NCI-H2227 treated with DMSO at 0.1 percent for 48 hours (cell line): ENCODE data around the gene MUSK.
"Not testable (repeated sequence)": the region's sequence is repeated elsewhere in the genome, so short reads cannot be mapped to it uniquely, and the experiment has no call there.

Experiments
- DNase-seq: peaks from one replicate; lab custom pipeline; 2025; lab: John Stamatoyannopoulos, UW

MUSK gene

DNA sequence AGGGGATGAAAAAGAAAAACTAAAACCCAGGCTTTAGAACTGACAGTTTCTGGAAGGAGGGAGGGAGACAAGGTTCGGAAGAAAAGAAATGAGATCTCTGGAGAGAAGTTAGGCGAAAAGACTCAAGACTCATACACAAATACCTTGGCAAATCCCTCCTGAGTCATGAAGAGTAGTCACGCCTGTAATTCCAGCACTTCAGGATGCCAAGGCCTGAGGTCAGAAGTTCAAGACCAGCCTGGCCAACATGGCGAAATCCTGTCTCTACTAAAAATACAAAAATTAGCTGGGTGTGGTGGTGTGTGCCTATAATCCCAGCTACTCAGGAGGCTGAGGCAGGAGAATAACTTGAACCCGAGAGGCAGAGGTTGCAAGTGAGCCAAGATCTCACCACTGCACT lies 27.3 kb downstream of the MUSK start:
- DNase-seq, result not testable (repeated sequence)

DNA sequence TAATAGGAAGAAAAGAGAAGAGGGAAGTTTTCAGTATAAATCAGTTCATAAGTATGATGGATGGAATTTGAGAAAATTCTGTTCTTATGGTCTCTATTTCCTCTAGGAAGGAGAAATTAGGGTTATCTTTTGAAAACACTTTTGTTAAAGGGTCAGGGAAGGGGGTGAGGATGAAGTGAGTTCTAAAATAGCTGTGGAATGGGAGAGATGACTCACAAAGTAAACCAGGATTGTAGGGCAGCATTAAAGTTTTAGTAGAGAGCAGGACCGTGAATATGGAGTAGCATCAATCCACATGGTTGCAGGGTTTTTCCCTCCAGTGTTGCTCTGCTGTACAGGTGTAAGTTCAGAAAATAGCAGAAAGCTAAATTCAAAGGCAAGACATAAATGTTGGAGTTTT lies 32.4 kb downstream of the MUSK start:
- DNase-seq, result no peak

DNA sequence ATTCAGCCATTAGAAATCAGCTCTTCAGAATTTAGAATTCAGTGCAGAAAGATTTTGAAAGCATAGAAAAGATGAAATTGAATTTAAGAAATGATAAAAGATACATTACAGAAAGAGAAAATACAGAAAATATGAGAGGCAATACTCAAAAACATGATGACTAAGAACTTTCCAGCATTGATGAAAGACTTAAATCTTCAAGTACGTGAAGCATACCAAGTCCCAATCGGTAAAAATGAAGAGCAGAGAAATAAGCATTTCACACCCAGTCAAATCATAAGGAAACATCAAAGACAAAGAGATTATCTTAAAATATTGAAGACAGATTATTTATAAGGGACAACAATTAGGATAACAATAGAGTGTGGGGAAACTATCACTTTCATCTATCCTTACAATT lies 35.1 kb downstream of the MUSK start:
- no peak for DNase-seq

DNA sequence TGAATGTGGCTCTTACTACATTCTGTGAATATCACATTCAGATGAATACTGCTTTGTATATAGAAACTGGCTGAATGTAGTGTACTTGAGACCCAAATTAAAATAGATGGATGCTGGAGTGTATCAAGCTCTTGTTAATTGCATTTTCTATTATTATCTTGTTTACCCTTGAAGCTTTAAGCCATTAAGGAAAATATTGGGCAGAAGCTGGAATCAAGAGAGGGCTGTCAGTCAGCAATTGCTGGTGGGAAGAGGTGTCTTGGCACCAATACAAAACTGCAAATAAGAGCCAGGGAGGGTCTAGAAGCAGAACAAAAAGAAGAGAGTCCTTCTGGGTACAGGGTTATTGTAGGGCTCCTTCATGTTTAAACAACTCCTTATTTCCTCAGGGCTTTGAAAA lies 38.8 kb downstream of the MUSK start:
- no peak for DNase-seq

DNA sequence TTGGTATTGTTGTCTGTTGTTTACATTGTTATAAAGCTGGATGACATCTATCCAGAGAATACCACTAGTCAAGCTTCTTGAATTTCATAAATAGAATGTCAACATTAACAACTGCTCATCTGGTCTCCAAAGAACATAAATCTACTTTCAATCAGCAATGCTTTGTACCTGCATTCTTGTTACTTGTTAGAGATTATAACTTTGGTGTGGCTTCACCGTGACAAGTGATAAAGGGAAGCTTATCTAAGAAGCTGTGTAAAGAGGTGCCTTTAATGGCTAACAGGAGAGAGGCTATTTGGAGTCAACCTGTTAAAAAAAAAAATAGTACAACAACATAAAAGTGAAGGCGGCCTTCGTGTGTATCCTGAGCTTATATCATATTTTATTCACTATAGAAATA lies 41.8 kb downstream of the MUSK start:
- DNase-seq, result no peak

DNA sequence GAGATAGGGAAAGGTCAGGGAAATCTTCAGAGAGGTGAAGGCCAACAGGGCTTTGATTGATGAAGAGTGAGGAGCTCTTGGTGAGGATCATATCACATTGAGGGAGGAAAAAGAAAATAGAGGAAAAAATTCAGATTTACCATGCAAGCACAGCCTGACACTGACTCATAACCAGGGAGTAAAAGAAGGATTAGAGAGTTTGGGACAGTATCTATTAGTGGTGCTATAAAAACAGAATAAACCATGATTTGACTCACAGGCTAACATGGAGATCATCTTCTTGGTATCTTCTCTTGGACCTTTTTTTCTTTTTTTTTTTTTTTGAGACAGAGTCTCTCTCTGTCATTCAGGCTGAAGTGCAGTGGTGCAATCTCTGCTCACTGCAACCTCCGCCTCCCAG lies 44.4 kb downstream of the MUSK start:
- DNase-seq, result no peak

DNA sequence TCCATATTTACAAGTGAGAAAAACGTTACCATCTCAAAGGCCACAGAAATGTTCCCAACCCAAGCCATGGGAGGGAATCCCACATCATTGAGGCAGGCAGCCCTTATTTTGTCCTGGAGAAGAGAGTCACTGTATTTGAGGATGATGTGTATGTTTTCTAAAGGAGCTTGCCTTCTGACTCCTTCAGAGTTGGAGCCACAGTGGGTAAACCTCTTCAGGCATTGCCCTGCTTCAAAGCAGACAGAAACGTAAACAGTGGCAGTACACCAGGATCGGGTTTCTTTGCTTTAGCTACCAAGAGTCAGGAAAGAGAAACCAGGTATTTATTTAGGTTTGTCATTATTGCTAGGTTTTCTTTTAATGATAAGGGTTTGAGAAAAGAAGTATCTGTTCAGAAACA lies 45.7 kb downstream of the MUSK start:
- no peak for DNase-seq

DNA sequence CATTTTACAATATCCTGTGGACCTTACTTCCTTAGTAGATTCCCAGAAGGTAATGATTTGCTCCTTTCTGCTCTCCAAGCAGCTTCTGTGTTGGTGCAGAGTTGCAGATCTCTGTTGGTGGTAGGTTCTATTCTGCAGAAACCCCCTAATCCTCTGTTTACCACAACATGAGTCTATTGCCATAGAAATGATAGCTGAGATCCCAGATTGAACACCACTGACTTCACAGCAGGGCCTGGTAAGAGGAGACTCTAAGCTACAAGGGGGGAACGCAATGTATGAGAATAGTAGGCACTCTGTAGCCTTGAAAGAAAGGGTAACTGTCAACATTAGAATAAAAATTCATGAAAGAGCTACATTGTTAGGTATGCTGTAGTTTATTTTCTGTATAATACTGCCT lies 59.5 kb downstream of the MUSK start:
- no peak for DNase-seq

DNA sequence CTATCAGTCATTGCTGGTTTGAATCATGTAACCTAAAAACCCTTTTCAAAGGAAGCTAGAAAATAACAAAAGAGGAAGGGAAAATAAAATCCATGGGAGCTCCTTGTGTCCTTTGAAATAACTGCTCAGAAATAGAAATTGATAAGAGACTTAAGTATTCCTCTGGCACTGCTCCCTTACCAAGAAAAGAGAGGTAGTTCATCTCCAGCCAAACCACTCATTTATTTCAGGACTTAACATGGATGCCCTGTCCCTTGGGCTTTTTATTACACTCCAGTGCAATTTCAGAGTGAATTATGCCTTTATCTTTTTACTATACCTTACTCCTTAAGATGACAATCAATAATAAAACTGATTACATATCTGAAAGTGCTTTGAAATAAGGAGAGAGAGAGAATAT lies 61.0 kb downstream of the MUSK start:
- no peak for DNase-seq

DNA sequence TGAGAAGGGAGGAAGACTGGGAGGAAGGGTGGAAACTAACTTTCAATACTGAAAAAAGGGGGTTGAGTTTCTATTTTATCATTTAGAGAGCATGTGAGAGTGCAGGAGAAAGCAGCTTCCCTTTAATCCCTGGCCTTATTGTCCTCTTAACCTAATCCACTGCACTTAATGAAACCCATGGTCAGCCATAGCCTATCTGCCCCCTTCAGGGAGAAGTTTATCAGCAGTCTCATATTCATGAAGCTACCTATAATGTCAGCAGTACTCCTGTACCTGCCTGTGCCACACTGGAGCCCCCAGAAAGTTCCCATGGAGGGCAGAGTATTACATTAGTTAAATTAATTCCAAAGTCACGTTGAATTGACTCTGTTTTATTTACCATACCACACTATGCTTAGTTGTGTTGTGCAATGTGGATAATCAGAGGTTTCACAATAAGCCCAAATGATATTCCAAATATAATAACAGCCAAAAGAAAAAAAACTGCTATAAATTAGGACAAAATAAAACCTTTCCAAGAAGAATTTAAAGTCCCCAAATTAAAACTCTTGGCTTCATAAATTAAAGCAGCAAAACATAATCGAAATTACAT lies 62.9 kb downstream of the MUSK start:
- DNase-seq, result no peak

DNA sequence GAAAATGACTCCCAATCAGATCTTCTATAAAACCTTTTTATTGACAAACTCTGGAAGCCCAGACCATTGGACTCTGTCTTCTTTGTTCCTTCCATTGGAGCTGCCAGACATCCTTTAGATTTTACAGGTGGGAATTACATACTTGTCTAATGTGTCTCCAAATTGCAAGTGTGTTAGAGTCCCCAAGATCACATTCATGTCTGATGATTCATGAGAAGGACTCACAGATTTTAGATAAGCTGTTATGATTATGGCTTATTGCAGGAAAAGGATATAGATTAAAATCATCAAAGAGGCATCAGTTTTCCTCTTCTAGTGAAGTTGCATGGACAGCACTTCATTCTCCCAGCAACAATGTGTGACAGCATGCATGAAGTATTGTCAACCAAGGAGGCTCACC lies 70.4 kb downstream of the MUSK start:
- DNase-seq, result no peak

DNA sequence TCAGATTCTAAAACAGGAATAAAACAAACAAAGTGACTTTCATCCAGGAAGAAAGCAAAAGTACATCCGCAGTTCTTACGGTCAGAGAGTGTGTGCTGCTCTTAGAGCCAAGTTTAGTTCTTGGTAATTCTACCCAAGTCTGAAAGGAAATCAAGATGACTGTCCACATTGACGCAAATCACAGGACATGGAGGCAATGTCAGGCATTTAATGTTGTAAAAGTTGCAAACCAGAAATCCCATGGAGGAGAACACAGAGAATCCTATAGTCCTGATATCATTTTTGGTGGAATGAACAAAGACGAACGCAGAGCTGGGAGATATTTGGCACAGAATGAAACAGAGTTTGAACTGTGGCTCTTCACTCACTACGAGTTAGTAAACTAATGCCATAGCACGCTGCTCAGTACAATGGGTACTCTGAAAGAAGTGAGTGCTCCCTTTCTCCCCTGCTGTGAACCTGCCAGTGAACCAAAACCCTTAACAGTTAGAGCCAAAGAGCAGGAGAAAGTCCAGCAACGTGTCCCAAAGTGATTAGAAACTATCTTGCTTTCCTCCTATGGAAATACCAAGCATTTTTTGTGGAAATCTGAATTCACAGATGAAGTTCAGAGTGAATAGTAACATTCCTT lies 74.3 kb downstream of the MUSK start:
- no peak for DNase-seq

DNA sequence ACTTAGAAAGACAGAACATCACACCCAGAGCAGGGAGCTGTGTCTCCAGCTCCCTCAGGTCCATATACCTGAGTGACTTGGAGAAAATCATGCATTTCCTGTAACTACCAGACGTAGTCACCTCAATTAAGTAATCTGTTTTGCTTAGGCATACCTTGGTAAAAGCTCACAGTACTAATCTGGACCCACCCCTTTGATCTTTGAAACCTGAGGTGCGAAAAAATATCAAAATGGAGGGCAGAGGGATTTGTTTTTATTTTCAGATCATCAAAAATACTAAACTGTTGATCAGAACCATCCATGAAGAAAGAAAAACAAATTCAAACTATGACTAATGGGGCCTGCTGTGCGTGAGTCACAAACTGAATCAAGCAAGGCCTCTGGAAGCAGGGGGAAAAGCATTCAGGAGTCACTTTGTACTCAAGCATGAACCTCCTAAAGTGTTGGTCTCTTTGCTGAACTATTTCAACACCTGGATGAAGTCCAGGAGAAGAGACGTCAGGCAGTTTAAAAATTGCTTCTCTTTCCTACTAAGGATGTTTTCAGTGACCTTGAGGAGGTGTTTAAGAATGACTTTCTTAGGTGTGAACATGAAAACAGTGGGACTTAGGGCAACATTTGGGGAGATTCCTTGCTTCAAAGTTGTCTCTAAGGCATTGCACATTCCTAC lies 76.3 kb downstream of the MUSK start:
- DNase-seq, result no peak

DNA sequence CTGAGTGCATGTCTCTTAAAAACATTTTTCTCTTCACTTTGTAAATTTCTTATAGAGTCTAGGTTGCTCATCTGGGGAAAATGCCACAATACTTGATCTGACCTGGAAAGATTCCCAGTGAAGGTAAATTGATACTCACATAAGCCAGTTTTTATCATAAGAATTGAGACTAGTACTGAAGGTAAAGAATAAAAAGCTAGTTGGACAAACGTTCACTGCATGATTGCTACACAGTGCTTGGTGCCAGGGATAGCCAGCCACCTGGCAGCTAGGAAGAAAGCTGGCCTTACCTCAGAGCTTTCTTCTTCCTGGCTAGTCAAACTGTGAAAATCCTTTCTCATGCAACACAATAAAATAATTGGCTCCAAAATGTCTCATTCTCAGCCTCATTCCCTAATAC lies 77.1 kb downstream of the MUSK start:
- no peak for DNase-seq

DNA sequence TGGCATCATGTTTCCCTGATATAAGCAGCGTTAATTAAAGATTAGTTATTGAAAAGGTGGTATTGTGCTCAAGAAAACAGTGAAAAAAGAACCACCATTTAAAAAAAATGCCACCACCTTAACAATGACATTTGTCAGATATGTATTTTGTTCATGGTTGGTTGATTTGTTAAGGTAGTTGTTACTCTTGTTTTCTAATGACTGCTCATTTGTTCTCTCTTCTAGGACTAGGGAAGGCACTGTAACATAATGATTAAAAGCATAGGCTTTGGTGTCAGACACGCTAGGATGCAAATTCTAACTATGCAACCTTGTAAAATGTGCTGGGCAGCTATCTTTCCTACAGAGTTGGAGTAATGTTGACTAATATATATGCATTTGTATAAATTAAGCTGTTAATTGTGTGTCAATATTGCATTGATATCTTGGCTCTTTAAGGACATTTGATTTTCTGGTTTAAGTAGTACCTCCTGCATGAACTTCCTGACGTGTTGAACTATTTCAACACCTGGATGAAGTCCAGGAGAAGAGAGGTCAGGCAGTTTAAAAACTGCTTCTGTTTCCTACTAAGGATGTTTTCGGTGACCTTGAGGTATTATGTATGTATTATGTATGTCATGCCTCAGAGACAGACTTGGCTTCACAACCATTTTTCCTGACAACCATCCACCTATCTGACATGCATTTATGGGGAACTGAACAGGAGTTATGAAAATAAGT lies 77.8 kb downstream of the MUSK start:
- DNase-seq, result no peak

DNA sequence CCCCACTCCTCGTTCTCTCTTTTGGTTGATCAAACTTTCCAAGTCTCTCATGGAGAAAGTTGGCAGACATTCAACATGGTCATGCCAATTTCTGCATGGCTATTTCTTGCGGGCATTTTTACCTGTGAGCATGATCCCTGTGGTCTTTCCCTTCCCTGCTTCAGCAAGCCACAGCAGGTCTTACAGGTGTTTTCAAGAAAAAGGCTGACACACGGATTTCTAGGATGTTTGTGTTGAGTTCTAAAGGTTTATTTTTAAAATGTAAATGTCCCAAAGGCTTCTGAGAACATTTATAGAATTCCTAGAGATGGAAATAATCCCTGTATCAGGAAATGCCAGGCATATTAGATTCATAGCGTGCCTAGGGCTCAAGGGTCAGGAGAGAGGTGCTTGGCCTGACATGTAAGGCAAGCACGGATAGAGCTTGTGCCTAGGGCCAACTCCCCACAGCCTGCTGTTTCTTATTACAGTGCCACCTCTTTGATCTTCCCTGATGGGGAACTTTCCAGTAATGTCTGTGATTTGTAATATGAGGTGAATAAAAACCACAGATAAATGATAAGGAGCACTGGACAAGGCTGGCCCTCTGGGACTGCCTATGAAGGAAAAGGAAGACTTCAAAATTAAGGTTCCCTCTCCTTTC lies 79.8 kb downstream of the MUSK start:
- DNase-seq, result no peak

DNA sequence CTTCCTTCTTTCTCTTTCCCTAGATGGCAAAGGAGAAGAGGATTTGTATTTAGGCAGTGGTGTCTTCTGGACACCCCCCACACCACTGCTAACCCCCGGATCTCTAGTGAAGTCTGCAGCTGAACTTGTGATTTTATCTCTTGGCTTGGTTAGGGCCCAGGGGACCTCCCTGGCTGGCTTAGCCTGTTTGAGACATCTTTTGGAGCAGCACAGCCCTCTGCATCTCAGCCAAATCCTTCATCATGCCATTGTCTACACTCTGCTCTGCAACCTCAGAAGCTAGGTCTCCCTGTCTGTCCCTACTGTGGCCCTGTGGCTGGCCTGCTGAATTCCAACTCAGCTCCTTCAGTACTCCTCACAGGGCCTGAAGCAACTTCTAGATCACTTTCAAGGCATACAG lies 81.7 kb downstream of the MUSK start:
- DNase-seq, result no peak

DNA sequence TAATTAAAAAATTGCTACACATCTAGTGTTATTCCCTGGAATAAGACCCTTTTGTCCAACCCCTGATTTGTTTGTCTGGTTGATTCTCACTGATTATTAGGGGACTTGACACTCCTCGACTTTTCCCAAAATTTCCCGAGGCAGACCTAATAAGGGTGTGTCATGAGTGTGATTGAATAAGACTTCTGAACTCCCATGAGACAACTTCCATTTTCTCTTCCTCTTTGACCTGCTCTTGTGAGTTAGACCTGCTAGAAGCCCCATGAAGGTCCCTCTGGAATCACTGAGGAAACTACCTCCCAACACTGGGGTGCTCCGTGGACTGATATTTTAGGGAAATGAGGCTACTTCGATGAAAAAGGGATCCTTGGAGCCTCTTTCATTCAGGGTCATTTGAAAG lies 83.4 kb downstream of the MUSK start:
- no peak for DNase-seq

DNA sequence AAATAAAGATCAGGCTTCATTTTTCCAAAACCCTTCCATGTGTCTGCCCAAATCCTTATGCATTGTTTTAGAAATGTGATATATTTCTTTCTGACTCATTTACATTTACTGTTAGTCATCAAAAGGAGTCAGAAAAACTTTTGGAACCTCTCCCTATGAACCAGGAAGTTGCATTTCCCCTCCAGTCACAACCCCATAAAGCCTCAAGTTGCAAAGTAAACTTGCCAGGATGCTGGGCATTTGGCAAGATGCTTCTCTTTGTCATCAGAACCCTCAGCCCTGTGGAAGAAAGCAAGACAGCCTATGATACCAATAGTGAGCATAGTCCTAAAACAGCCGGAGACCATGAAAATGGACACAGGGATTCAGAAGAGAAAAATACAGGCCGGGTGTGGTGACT lies 84.2 kb downstream of the MUSK start:
- no peak for DNase-seq

DNA sequence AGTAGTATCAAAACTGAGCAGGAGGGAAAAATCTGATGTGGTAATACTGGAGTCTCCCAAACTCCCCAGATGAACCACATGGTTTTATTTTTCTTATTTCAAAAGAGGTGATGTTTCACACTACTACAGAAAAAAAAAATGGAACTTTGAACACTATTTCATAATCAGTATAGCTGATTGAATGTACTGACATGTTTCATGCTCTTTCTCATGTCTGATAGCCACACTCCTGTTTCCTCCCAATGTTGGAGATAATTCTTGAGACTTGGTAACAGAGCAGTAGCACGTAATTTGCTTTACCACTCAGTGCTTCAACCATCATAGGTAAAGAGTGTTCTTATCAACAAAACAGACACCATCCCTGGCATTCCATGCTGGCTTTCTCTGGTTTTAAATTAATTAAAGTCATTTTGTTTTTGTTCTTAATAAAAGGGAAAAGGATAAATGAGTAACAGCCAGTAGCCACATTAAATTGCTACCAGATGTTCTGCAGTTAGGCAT lies 85.2 kb downstream of the MUSK start:
- no peak for DNase-seq

DNA sequence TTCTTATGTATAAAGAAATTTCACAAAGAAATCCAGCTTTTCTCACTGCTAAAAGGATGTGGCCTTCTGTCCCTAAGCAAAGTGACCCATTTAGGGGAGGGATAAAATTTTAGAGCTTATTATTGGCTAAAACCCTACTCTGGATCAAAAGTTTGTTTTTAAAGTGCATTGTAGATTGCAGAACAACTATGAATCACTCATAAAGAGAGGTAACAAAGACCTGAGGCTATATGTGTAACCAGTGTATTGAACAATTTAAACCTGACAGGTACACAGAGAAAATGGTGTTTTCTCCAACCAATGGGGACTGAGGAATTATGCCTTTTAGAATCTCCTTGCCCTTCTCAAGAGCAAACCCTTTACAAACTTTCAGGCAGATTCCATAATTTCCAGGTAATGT lies 86.6 kb downstream of the MUSK start:
- DNase-seq, result no peak

DNA sequence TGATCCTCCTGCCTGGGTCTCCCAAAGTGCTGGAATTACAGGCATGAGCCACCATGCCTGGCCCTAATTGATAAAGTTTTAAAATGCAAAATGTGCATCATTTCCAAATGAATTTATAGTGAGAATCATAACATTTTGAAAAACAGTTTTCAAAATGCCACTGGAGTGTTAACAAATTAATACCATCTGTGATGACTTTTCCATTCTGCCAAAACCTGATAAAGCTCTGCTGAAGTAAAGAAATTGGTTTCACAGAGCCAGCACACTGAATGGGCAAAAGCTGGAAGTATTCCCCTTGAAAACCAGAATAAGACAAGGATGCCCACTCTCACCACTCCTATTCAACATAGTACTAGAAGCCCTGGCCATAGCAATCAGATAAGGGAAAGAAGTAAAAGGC lies 89.6 kb downstream of the MUSK start:
- no peak for DNase-seq

DNA sequence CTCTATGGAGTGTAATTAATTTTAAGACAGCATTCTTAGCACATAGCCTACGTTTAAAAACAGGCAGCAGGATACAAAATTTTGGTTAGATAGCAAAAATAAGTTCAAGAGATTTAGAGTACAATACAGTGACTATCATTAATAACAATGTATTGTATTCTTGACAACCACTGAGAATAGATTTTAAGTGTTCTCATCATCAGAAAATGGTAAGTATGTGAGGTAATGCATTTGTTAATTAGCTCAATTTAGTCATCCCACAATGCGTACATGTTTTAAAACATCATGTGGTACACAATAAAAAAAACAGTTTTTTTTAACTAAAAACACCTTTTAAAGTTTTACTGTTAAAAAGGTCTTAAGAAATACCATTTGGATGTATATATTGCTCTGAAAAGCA lies 94.2 kb downstream of the MUSK start:
- DNase-seq, result no peak
